GM12878 (cell line): ENCODE data around the gene PAN3.

Source experiments
- EP300 ChIP-seq, 2 experiments: fragments of 150-350 bp in 1 of 2; IDR thresholded peaks; 2 replicates each; pipeline ENCODE4 v1.6.1; 2011 to 2012; ENCODE audit warnings: low read depth in 2 of 2, low read length in 2 of 2, borderline replicate concordance in 1 of 2, improper control_type of control experiment in 1 of 2, inconsistent platforms in 1 of 2; ENCODE audit not compliant: control insufficient read depth in 1 of 2
- EZH2 ChIP-seq: IDR thresholded peaks from 2 replicates; pipeline ENCODE4 v1.6.1; 2012; ENCODE audit warnings: low read depth, mild to moderate bottlenecking, control low read depth, inconsistent platforms, low read length, borderline replicate concordance; ENCODE audit not compliant: control insufficient read depth
- HCFC1 ChIP-seq: fragments of 150-350 bp; IDR thresholded peaks from 2 replicates; pipeline ENCODE4 v1.6.1; 2014; ENCODE audit warnings: low read length
- SREBF2 ChIP-seq: IDR thresholded peaks from 2 replicates; pipeline ENCODE4 v1.6.1; 2012; ENCODE audit warnings: mild to moderate bottlenecking, low read length
- TAF1 ChIP-seq: IDR thresholded peaks from 2 replicates; pipeline ENCODE4 v1.6.1; 2011; ENCODE audit warnings: mild to moderate bottlenecking, low read depth, low read length, borderline replicate concordance
- ZNF24 ChIP-seq: fragments of 450-650 bp; IDR thresholded peaks from 2 replicates; pipeline ENCODE4 v1.6.1; 2017; ENCODE audit warnings: antibody characterized with exemption, mild to moderate bottlenecking
- TF ChIP-seq, protein P1 (sequence below): fragments of 450-650 bp; IDR thresholded peaks from 2 replicates; pipeline ENCODE4 v1.6.1; 2017; ENCODE audit warnings: mild to moderate bottlenecking
- TF ChIP-seq, protein P2 (sequence below): fragments of 150-350 bp; IDR thresholded peaks from 2 replicates; pipeline ENCODE4 v1.6.1; 2016; ENCODE audit warnings: low read depth, low read length

DNA sequence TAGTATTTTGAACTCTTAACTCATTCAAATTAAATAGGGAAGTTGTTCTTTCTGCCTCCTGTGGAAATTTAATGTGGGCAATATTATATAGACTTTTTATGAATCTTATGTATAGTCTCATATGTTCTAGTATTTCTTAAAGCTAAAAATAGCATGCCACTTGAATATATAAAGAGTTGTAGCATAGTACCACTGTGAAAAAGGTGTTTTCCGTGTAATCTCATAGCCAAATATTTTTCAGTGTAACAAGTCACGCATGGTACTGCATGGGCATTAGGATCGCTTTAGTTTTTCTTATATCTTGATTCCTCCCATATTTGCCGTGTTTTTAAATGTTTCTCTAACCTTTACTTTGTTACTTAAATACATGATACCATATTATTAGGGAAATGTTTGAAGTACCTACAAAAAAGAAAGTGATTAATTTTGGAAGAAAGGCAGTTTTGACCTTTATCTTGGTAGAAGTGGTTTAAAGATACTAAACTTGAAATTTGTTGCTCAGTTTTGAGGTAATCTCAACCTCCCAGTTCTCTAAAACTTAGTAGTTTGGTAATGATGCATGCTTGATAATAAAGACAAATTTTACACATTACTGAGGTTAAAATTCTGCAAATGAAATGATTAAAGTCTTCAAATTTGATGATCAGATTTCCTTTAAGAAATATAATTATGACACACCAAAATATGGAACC is 81.2 kb downstream of the PAN3 start:
- TF ChIP-seq SREBF2, result no peak
- no peak for TF ChIP-seq ZNF24
- TF ChIP-seq, protein P1, sequence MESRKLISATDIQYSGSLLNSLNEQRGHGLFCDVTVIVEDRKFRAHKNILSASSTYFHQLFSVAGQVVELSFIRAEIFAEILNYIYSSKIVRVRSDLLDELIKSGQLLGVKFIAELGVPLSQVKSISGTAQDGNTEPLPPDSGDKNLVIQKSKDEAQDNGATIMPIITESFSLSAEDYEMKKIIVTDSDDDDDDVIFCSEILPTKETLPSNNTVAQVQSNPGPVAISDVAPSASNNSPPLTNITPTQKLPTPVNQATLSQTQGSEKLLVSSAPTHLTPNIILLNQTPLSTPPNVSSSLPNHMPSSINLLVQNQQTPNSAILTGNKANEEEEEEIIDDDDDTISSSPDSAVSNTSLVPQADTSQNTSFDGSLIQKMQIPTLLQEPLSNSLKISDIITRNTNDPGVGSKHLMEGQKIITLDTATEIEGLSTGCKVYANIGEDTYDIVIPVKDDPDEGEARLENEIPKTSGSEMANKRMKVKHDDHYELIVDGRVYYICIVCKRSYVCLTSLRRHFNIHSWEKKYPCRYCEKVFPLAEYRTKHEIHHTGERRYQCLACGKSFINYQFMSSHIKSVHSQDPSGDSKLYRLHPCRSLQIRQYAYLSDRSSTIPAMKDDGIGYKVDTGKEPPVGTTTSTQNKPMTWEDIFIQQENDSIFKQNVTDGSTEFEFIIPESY, result no peak
- no peak for TF ChIP-seq TAF1
- TF ChIP-seq EP300 (IDR thresholded peaks at IDR 0.05; ENCODE audit: borderline replicate concordance in 1 of 2, control insufficient read depth in 1 of 2, low read depth in 2 of 2, low read length in 2 of 2), result no peak
- TF ChIP-seq EZH2, result no peak
- TF ChIP-seq, protein P2, sequence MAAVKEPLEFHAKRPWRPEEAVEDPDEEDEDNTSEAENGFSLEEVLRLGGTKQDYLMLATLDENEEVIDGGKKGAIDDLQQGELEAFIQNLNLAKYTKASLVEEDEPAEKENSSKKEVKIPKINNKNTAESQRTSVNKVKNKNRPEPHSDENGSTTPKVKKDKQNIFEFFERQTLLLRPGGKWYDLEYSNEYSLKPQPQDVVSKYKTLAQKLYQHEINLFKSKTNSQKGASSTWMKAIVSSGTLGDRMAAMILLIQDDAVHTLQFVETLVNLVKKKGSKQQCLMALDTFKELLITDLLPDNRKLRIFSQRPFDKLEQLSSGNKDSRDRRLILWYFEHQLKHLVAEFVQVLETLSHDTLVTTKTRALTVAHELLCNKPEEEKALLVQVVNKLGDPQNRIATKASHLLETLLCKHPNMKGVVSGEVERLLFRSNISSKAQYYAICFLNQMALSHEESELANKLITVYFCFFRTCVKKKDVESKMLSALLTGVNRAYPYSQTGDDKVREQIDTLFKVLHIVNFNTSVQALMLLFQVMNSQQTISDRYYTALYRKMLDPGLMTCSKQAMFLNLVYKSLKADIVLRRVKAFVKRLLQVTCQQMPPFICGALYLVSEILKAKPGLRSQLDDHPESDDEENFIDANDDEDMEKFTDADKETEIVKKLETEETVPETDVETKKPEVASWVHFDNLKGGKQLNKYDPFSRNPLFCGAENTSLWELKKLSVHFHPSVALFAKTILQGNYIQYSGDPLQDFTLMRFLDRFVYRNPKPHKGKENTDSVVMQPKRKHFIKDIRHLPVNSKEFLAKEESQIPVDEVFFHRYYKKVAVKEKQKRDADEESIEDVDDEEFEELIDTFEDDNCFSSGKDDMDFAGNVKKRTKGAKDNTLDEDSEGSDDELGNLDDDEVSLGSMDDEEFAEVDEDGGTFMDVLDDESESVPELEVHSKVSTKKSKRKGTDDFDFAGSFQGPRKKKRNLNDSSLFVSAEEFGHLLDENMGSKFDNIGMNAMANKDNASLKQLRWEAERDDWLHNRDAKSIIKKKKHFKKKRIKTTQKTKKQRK, result no peak
- no peak for TF ChIP-seq HCFC1
